ENCODE measurements around the gene KLK13.
A peak's percentile ranks its signal among the peaks of the same experiment; 100 is the strongest.

KLK13 gene

GRCh38 chr19:51108805-51109146 lies 43.9 kb upstream of the KLK13 start:
- Histone ChIP-seq H3K14ac (ENCODE audit: low read length) (no peak overlapping the region), H2AK5ac (ENCODE audit: low read length) (no peak overlapping the region), H3K36me3 (ENCODE audit: control insufficient read depth in 1 of 2, insufficient read depth in 2 of 2, low read length in 2 of 2) (peaks cover 9 to 10% of the 10 kb centered on the region in 2 experiments), H3K9me3 (ENCODE audit: insufficient read depth, low read depth, low read length) (peaks cover 5% of the 10 kb centered on the region), H3K27ac (ENCODE audit: low read depth, low read length) (no peak overlapping the region), H2BK5ac (ENCODE audit: low read depth, low read length, poor library complexity) (no peak overlapping the region), H3K18ac (ENCODE audit: low read length) (no peak overlapping the region), H4K91ac (ENCODE audit: low read depth, low read length) (no peak overlapping the region), H2AFZ (ENCODE audit: insufficient read depth, low read length, poor library complexity) (peak overlapping the region; percentile 88), H3K79me2 (ENCODE audit: control insufficient read depth, insufficient read depth, low read length, poor library complexity) (no peaks in the 10 kb centered on the region), H2BK120ac (ENCODE audit: insufficient read depth, low read length, poor library complexity) (no peak overlapping the region), H3K23ac (ENCODE audit: low read length) (no peak overlapping the region), H4K8ac (ENCODE audit: low read depth, low read length) (peak overlapping the region; percentile 66), H2BK12ac (ENCODE audit: low read length) (no peak overlapping the region), H3K4ac (ENCODE audit: low read depth, low read length) (no peak overlapping the region), H3K79me1 (ENCODE audit: low read length) (peaks cover 2% of the 10 kb centered on the region), H3K4me2 (ENCODE audit: low read length) (peak overlapping the region; percentile 70), H3K4me1 (ENCODE audit: control insufficient read depth in 1 of 2, insufficient read depth in 2 of 2, low read length in 2 of 2) (peaks cover 7 to 10% of the 10 kb centered on the region in 2 experiments), H4K12ac (ENCODE audit: low read depth, low read length) (peak overlapping the region; percentile 19), H3K27me3 (ENCODE audit: insufficient read depth, low read length) (no peaks in the 10 kb centered on the region), H3K9ac (ENCODE audit: low read length) (no peak overlapping the region), H3K4me3 (ENCODE audit: low read depth, low read length) (peak overlapping the region; percentile 57)
- WGBS (ENCODE audit: extremely low coverage, insufficient coverage, insufficient read length), result no CpG with 5 or more reads among the region's 15 CpGs
- no peak for DNase-seq

GRCh38 chr19:51108066-51108804 lies 43.3 kb upstream of the KLK13 start, which contains the start of gene CTU1:
CTU1 (minus strand) TSS chr19:51108409; CDS start chr19:51104569, 3,840 bp downstream.
- WGBS (ENCODE audit: extremely low coverage, insufficient coverage, insufficient read length), result no CpG with 5 or more reads among the region's 43 CpGs
- H3K79me2 ChIP-seq (ENCODE audit: control insufficient read depth, insufficient read depth, low read length, poor library complexity), result no peaks in the 10 kb centered on the region
- H3K9ac ChIP-seq (ENCODE audit: low read length), result peak within 1 kb of the TSS; percentile 78
- no peak within 1 kb of the TSS for H2BK5ac ChIP-seq (ENCODE audit: low read depth, low read length, poor library complexity)
- H3K79me1 ChIP-seq (ENCODE audit: low read length), result peaks cover 2% of the 10 kb centered on the region
- no peak within 1 kb of the TSS for H2AK5ac ChIP-seq (ENCODE audit: low read length)
- peak; percentile 99 for DNase-seq
- no peak within 1 kb of the TSS for H3K27ac ChIP-seq (ENCODE audit: low read depth, low read length)
- H3K9me3 ChIP-seq (ENCODE audit: insufficient read depth, low read depth, low read length), result peaks cover 5% of the 10 kb centered on the region
- H3K14ac ChIP-seq (ENCODE audit: low read length), result peak within 1 kb of the TSS; percentile 33
- no peak within 1 kb of the TSS for H2BK12ac ChIP-seq (ENCODE audit: low read length)
- peak within 1 kb of the TSS; percentile 66 for H4K8ac ChIP-seq (ENCODE audit: low read depth, low read length)
- H3K18ac ChIP-seq (ENCODE audit: low read length), result no peak within 1 kb of the TSS
- peak within 1 kb of the TSS; percentile 88 for H2AFZ ChIP-seq (ENCODE audit: insufficient read depth, low read length, poor library complexity)
- H3K36me3 ChIP-seq (ENCODE audit: control insufficient read depth in 1 of 2, insufficient read depth in 2 of 2, low read length in 2 of 2), result peaks cover 11% of the 10 kb centered on the region in 2 experiments
- no peak within 1 kb of the TSS for H3K23ac ChIP-seq (ENCODE audit: low read length)
- peak within 1 kb of the TSS; percentile 7 for H3K4ac ChIP-seq (ENCODE audit: low read depth, low read length)
- no peak within 1 kb of the TSS for H2BK120ac ChIP-seq (ENCODE audit: insufficient read depth, low read length, poor library complexity)
- no peak within 1 kb of the TSS for H4K91ac ChIP-seq (ENCODE audit: low read depth, low read length)
- H4K12ac ChIP-seq (ENCODE audit: low read depth, low read length), result peak within 1 kb of the TSS; percentile 61
- H3K4me1 ChIP-seq (ENCODE audit: control insufficient read depth in 1 of 2, insufficient read depth in 2 of 2, low read length in 2 of 2), result peaks cover 7 to 10% of the 10 kb centered on the region in 2 experiments
- peak within 1 kb of the TSS; percentile 71 for H3K4me2 ChIP-seq (ENCODE audit: low read length)
- no peaks in the 10 kb centered on the region for H3K27me3 ChIP-seq (ENCODE audit: insufficient read depth, low read length)
- H3K4me3 ChIP-seq (ENCODE audit: low read depth, low read length), result peak within 1 kb of the TSS; percentile 87

GRCh38 chr19:51107406-51108065 lies 42.6 kb upstream of the KLK13 start:
- no peak overlapping the region for H4K91ac ChIP-seq (ENCODE audit: low read depth, low read length)
- no CpG with 5 or more reads among the region's 18 CpGs for WGBS (ENCODE audit: extremely low coverage, insufficient coverage, insufficient read length)
- peaks cover 2% of the 10 kb centered on the region for H3K79me1 ChIP-seq (ENCODE audit: low read length)
- no peak overlapping the region for H4K12ac ChIP-seq (ENCODE audit: low read depth, low read length)
- no peaks in the 10 kb centered on the region for H3K27me3 ChIP-seq (ENCODE audit: insufficient read depth, low read length)
- no peak overlapping the region for H2BK5ac ChIP-seq (ENCODE audit: low read depth, low read length, poor library complexity)
- H2AK5ac ChIP-seq (ENCODE audit: low read length), result no peak overlapping the region
- peak overlapping the region; percentile 71 for H3K4me2 ChIP-seq (ENCODE audit: low read length)
- no peaks in the 10 kb centered on the region for H3K79me2 ChIP-seq (ENCODE audit: control insufficient read depth, insufficient read depth, low read length, poor library complexity)
- H3K27ac ChIP-seq (ENCODE audit: low read depth, low read length), result no peak overlapping the region
- peaks cover 7 to 10% of the 10 kb centered on the region in 2 experiments for H3K4me1 ChIP-seq (ENCODE audit: control insufficient read depth in 1 of 2, insufficient read depth in 2 of 2, low read length in 2 of 2)
- no peak overlapping the region for H2BK120ac ChIP-seq (ENCODE audit: insufficient read depth, low read length, poor library complexity)
- DNase-seq, result peak in 1 of 2 donors; percentile 14
- H3K23ac ChIP-seq (ENCODE audit: low read length), result no peak overlapping the region
- H3K9ac ChIP-seq (ENCODE audit: low read length), result peak overlapping the region; percentile 14
- H2AFZ ChIP-seq (ENCODE audit: insufficient read depth, low read length, poor library complexity), result peak overlapping the region; percentile 11
- H3K9me3 ChIP-seq (ENCODE audit: insufficient read depth, low read depth, low read length), result peaks cover 5% of the 10 kb centered on the region
- peak overlapping the region; percentile 7 for H3K4ac ChIP-seq (ENCODE audit: low read depth, low read length)
- H4K8ac ChIP-seq (ENCODE audit: low read depth, low read length), result peak overlapping the region; percentile 64
- H2BK12ac ChIP-seq (ENCODE audit: low read length), result no peak overlapping the region
- no peak overlapping the region for H3K18ac ChIP-seq (ENCODE audit: low read length)
- H3K14ac ChIP-seq (ENCODE audit: low read length), result no peak overlapping the region
- peak overlapping the region; percentile 87 for H3K4me3 ChIP-seq (ENCODE audit: low read depth, low read length)
- H3K36me3 ChIP-seq (ENCODE audit: control insufficient read depth in 1 of 2, insufficient read depth in 2 of 2, low read length in 2 of 2), result peaks cover 12 to 13% of the 10 kb centered on the region in 2 experiments

GRCh38 chr19:51103926-51104341 lies 39.0 kb upstream of the KLK13 start:
- H3K4me2 ChIP-seq (ENCODE audit: low read length), result no peak overlapping the region
- peaks cover 22 to 23% of the 10 kb centered on the region in 2 experiments for H3K36me3 ChIP-seq (ENCODE audit: control insufficient read depth in 1 of 2, insufficient read depth in 2 of 2, low read length in 2 of 2)
- H3K4me1 ChIP-seq (ENCODE audit: control insufficient read depth in 1 of 2, insufficient read depth in 2 of 2, low read length in 2 of 2), result peaks cover 6 to 10% of the 10 kb centered on the region in 2 experiments
- H2BK5ac ChIP-seq (ENCODE audit: low read depth, low read length, poor library complexity), result no peak overlapping the region
- H2BK12ac ChIP-seq (ENCODE audit: low read length), result no peak overlapping the region
- DNase-seq, result no peak
- no peak overlapping the region for H4K91ac ChIP-seq (ENCODE audit: low read depth, low read length)
- H3K4me3 ChIP-seq (ENCODE audit: low read depth, low read length), result no peak overlapping the region
- H3K9ac ChIP-seq (ENCODE audit: low read length), result no peak overlapping the region
- H2AFZ ChIP-seq (ENCODE audit: insufficient read depth, low read length, poor library complexity), result no peak overlapping the region
- no peak overlapping the region for H3K18ac ChIP-seq (ENCODE audit: low read length)
- H2AK5ac ChIP-seq (ENCODE audit: low read length), result no peak overlapping the region
- H2BK120ac ChIP-seq (ENCODE audit: insufficient read depth, low read length, poor library complexity), result no peak overlapping the region
- no peaks in the 10 kb centered on the region for H3K27me3 ChIP-seq (ENCODE audit: insufficient read depth, low read length)
- H3K79me2 ChIP-seq (ENCODE audit: control insufficient read depth, insufficient read depth, low read length, poor library complexity), result no peaks in the 10 kb centered on the region
- H3K79me1 ChIP-seq (ENCODE audit: low read length), result peaks cover 2% of the 10 kb centered on the region
- H3K23ac ChIP-seq (ENCODE audit: low read length), result no peak overlapping the region
- H4K12ac ChIP-seq (ENCODE audit: low read depth, low read length), result no peak overlapping the region
- no peak overlapping the region for H3K14ac ChIP-seq (ENCODE audit: low read length)
- H3K4ac ChIP-seq (ENCODE audit: low read depth, low read length), result no peak overlapping the region
- H3K27ac ChIP-seq (ENCODE audit: low read depth, low read length), result no peak overlapping the region
- no peak overlapping the region for H4K8ac ChIP-seq (ENCODE audit: low read depth, low read length)
- WGBS (ENCODE audit: extremely low coverage, insufficient coverage, insufficient read length), result no CpG with 5 or more reads among the region's 49 CpGs
- peaks cover 5% of the 10 kb centered on the region for H3K9me3 ChIP-seq (ENCODE audit: insufficient read depth, low read depth, low read length)

All from trophoblast cell (in vitro differentiated cells and primary cell).